GM10847 (cell line): ENCODE data around the gene MAPK1.

Experiments used
- POLR2A ChIP-seq: IDR thresholded peaks from 2 replicates; pipeline ENCODE4 v1.6.1; 2011; ENCODE audit not compliant: insufficient read length; ENCODE audit errors: extremely low read depth

MAPK1 gene

GRCh38 chr22:21741059-21741458, 126.4 kb downstream of the MAPK1 start:
- no peak for TF ChIP-seq POLR2A

- no peak for TF ChIP-seq POLR2A
Observed at GRCh38 chr22:21739828-21740377, 127.5 kb downstream of the MAPK1 start.

GRCh38 chr22:21738966-21739365, 128.5 kb downstream of the MAPK1 start:
- TF ChIP-seq POLR2A: no peak

- no peak for TF ChIP-seq POLR2A
Observed at GRCh38 chr22:21738081-21738480, 129.4 kb downstream of the MAPK1 start.

GRCh38 chr22:21736948-21737347, 130.5 kb downstream of the MAPK1 start:
- TF ChIP-seq POLR2A: no peak

GRCh38 chr22:21736084-21736642, 131.3 kb downstream of the MAPK1 start:
- no peak for TF ChIP-seq POLR2A

GRCh38 chr22:21735200-21736083, 132.0 kb downstream of the MAPK1 start, which contains the start of gene YPEL1:
YPEL1 (minus strand) TSS chr22:21735794; CDS start chr22:21710744, 25,050 bp downstream.
- TF ChIP-seq POLR2A: peak; percentile 21

- no peak for TF ChIP-seq POLR2A
Observed at GRCh38 chr22:21734540-21735199, 132.8 kb downstream of the MAPK1 start.

GRCh38 chr22:21731503-21731902, 135.9 kb downstream of the MAPK1 start:
- TF ChIP-seq POLR2A: no peak

- no peak for TF ChIP-seq POLR2A
Observed at GRCh38 chr22:21730535-21731308, 136.7 kb downstream of the MAPK1 start.

GRCh38 chr22:21728270-21728669, 139.2 kb downstream of the MAPK1 start:
- no peak for TF ChIP-seq POLR2A

- no peak for TF ChIP-seq POLR2A
Observed at GRCh38 chr22:21727768-21728167, 139.7 kb downstream of the MAPK1 start.

- no peak for TF ChIP-seq POLR2A
Observed at GRCh38 chr22:21727159-21727558, 140.3 kb downstream of the MAPK1 start.

GRCh38 chr22:21726650-21727049, 140.8 kb downstream of the MAPK1 start:
- no peak for TF ChIP-seq POLR2A
